Measurements from ENCODE around the gene RANBP6.
"Not testable (repeated sequence)": the region's sequence is repeated elsewhere in the genome, so short reads cannot be mapped to it uniquely, and the experiment has no call there.

RANBP6 gene

GRCh38 chr9:6015278-6016157, at the start of gene RANBP6:
Gene RANBP6 (minus strand): TSS chr9:6015624. CDS start chr9:6015607, 17 bp downstream.
- Histone ChIP-seq H3K4me1 (ENCODE audit: control insufficient read depth in 1 of 2, insufficient read depth in 2 of 2, low read length in 2 of 2) (peaks cover 13 to 20% of the 10 kb centered on the region in 2 donors), H3K36me3 (ENCODE audit: control insufficient read depth in 1 of 2, insufficient read depth in 2 of 2, low read length in 2 of 2) (peaks cover 0 to 10% of the 10 kb centered on the region in 2 donors), H3K27ac (ENCODE audit: low read depth, low read length) (peak within 1 kb of the TSS; percentile 28), H3K27me3 (ENCODE audit: control insufficient read depth in 1 of 2, insufficient read depth in 2 of 2, low read length in 2 of 2) (no peaks in the 10 kb centered on the region), H3K4me3 (ENCODE audit: low read depth in 1 of 2, low read length in 2 of 2) (peak within 1 kb of the TSS; percentile 90), H3K9ac (ENCODE audit: low read depth in 1 of 2, low read length in 2 of 2) (peak within 1 kb of the TSS; percentile 73 to 85), H3K9me3 (ENCODE audit: control insufficient read depth in 1 of 2, low read length in 2 of 2) (no peaks in the 10 kb centered on the region)

- H3K36me3 ChIP-seq (ENCODE audit: control insufficient read depth in 1 of 2, insufficient read depth in 2 of 2, low read length in 2 of 2); H3K4me3 ChIP-seq (ENCODE audit: low read depth in 1 of 2, low read length in 2 of 2); H3K9me3 ChIP-seq (ENCODE audit: control insufficient read depth in 1 of 2, low read length in 2 of 2); H3K9ac ChIP-seq (ENCODE audit: low read depth in 1 of 2, low read length in 2 of 2); H3K4me1 ChIP-seq (ENCODE audit: control insufficient read depth in 1 of 2, insufficient read depth in 2 of 2, low read length in 2 of 2); H3K27me3 ChIP-seq (ENCODE audit: control insufficient read depth in 1 of 2, insufficient read depth in 2 of 2, low read length in 2 of 2); H3K27ac ChIP-seq (ENCODE audit: low read depth, low read length): not testable (repeated sequence)
These were observed 47.7 kb upstream of the RANBP6 start for GRCh38 chr9:6063146-6063545.

DNA sequence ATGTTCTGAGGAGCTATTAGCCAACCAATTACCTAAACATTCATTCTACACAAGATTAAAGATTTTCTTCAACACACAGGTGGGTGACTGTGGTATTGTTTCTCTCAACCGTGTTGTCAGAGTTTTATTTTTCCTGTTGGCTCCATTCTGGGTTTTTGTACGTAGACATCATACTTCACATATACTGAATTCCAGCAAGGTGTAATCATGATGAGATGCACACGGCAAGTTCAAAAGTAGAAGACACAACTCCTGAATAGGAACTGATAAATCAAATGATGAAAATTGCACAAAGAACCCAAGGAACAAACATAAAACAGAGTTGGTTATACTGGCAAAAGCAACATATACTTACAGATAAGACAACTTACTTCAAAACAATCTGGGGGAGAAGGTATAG, 40.2 kb upstream of the RANBP6 start:
- Histone ChIP-seq H3K4me1 (ENCODE audit: control insufficient read depth in 1 of 2, insufficient read depth in 2 of 2, low read length in 2 of 2) (no peaks in the 10 kb centered on the region), H3K9ac (ENCODE audit: low read depth in 1 of 2, low read length in 2 of 2) (no peak overlapping the region), H3K4me3 (ENCODE audit: low read depth in 1 of 2, low read length in 2 of 2) (no peak overlapping the region), H3K36me3 (ENCODE audit: control insufficient read depth in 1 of 2, insufficient read depth in 2 of 2, low read length in 2 of 2) (no peaks in the 10 kb centered on the region), H3K9me3 (ENCODE audit: control insufficient read depth in 1 of 2, low read length in 2 of 2) (no peaks in the 10 kb centered on the region), H3K27me3 (ENCODE audit: control insufficient read depth in 1 of 2, insufficient read depth in 2 of 2, low read length in 2 of 2) (no peaks in the 10 kb centered on the region), H3K27ac (ENCODE audit: low read depth, low read length) (no peak overlapping the region)

DNA sequence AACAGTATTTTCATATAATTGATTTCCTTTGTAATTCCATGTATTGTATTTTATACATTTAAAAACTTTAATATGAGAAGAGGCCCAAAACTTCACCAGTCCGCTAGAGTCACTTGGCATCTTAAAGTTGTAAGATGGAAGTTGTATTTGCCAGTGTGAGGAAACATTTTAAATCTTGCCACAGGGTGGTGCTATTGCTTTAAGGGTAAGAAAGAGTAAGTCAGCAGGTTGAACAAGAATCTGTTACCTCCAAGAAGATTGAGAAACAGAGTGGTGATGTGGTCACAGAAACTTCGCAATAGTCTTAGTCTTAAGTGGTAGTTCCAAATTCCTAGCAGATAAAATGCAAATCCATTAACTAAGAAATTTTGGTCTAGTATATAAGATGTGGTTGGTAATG, 39.8 kb upstream of the RANBP6 start:
- Histone ChIP-seq H3K36me3 (ENCODE audit: control insufficient read depth in 1 of 2, insufficient read depth in 2 of 2, low read length in 2 of 2) (no peaks in the 10 kb centered on the region), H3K27me3 (ENCODE audit: control insufficient read depth in 1 of 2, insufficient read depth in 2 of 2, low read length in 2 of 2) (no peaks in the 10 kb centered on the region), H3K4me1 (ENCODE audit: control insufficient read depth in 1 of 2, insufficient read depth in 2 of 2, low read length in 2 of 2) (no peaks in the 10 kb centered on the region), H3K27ac (ENCODE audit: low read depth, low read length) (no peak overlapping the region), H3K4me3 (ENCODE audit: low read depth in 1 of 2, low read length in 2 of 2) (no peak overlapping the region), H3K9ac (ENCODE audit: low read depth in 1 of 2, low read length in 2 of 2) (no peak overlapping the region), H3K9me3 (ENCODE audit: control insufficient read depth in 1 of 2, low read length in 2 of 2) (no peaks in the 10 kb centered on the region)

DNA sequence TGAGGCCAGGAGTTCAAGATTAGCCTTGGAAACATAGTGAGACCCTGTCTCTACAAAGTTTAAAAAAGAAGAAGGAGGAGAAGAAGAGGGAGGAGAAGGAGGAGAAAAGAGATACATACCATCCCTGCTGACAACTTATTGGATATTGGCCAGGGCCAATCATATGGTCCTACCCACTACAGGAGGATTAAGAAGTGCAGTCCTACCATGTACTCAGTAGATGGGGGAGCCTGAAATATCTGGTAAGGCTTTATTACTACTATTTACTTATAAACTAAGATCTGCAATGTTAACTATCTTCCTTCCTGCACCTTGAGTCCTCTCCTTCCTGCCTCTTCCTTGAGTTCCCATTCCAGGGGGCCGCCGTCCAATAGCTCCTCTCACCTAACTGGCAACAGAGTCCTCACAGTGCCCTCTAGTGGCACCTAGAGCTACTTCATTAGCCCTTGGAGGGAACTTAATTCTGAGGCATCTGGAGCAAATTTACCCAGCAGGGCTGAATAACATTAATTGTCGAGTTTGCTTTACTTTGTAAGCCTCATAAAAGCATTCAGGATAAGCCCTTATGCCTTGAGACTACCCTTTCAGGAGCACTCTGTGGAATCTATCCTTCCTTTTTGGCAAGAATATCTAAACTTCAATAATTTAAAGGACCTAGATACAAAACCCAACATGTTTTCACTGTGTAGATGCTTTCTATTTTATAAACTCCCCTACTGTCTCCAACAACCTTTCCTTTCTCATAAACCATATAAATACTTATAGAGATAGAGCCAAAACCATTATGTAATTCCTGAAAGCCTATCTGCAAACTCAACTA, 39.1 kb upstream of the RANBP6 start:
- no peak overlapping the region for H3K4me3 ChIP-seq (ENCODE audit: low read depth in 1 of 2, low read length in 2 of 2)
- H3K4me1 ChIP-seq (ENCODE audit: control insufficient read depth in 1 of 2, insufficient read depth in 2 of 2, low read length in 2 of 2), result no peaks in the 10 kb centered on the region
- no peaks in the 10 kb centered on the region for H3K27me3 ChIP-seq (ENCODE audit: control insufficient read depth in 1 of 2, insufficient read depth in 2 of 2, low read length in 2 of 2)
- H3K27ac ChIP-seq (ENCODE audit: low read depth, low read length), result no peak overlapping the region
- H3K9ac ChIP-seq (ENCODE audit: low read depth in 1 of 2, low read length in 2 of 2), result no peak overlapping the region
- no peaks in the 10 kb centered on the region for H3K36me3 ChIP-seq (ENCODE audit: control insufficient read depth in 1 of 2, insufficient read depth in 2 of 2, low read length in 2 of 2)
- no peaks in the 10 kb centered on the region for H3K9me3 ChIP-seq (ENCODE audit: control insufficient read depth in 1 of 2, low read length in 2 of 2)

DNA sequence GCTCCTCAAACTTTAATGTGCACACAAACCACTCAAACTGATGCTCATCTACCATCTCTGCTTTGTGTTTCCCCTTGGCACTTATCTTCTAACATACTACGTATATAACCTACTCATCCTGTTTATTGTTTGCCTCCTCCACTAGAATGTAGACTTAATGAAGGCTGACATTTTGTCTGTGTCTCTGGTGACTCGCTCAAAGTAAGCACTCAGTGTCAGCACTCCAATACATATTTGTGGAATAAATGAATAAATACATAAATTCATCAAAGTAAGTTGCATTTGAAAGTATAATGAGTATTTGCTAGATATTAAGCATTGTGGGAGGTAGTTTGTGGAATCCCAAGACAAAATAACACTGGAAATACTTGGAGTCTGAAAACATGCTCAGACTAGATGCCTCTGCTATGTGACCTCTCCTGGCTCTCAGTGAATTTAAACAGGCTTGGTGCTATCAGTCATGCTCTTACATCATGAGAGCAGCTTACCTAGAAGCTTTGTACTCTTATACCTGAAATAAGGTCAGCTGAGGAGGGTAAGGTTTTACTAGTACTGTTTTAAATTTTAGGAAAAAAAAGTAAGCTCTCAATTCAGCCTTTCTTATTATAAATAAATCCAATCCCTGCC, 37.0 kb upstream of the RANBP6 start:
- peaks cover 0 to 4% of the 10 kb centered on the region in 2 donors for H3K4me1 ChIP-seq (ENCODE audit: control insufficient read depth in 1 of 2, insufficient read depth in 2 of 2, low read length in 2 of 2)
- H3K4me3 ChIP-seq (ENCODE audit: low read depth in 1 of 2, low read length in 2 of 2), result no peak overlapping the region
- no peaks in the 10 kb centered on the region for H3K36me3 ChIP-seq (ENCODE audit: control insufficient read depth in 1 of 2, insufficient read depth in 2 of 2, low read length in 2 of 2)
- H3K9me3 ChIP-seq (ENCODE audit: control insufficient read depth in 1 of 2, low read length in 2 of 2), result no peaks in the 10 kb centered on the region
- H3K27ac ChIP-seq (ENCODE audit: low read depth, low read length), result no peak overlapping the region
- no peak overlapping the region for H3K9ac ChIP-seq (ENCODE audit: low read depth in 1 of 2, low read length in 2 of 2)
- H3K27me3 ChIP-seq (ENCODE audit: control insufficient read depth in 1 of 2, insufficient read depth in 2 of 2, low read length in 2 of 2), result no peaks in the 10 kb centered on the region

GRCh38 chr9:6051511-6051950, 36.1 kb upstream of the RANBP6 start:
- H3K27me3 ChIP-seq (ENCODE audit: control insufficient read depth in 1 of 2, insufficient read depth in 2 of 2, low read length in 2 of 2), result no peaks in the 10 kb centered on the region
- peaks cover 0 to 4% of the 10 kb centered on the region in 2 donors for H3K4me1 ChIP-seq (ENCODE audit: control insufficient read depth in 1 of 2, insufficient read depth in 2 of 2, low read length in 2 of 2)
- H3K9me3 ChIP-seq (ENCODE audit: control insufficient read depth in 1 of 2, low read length in 2 of 2), result no peaks in the 10 kb centered on the region
- H3K27ac ChIP-seq (ENCODE audit: low read depth, low read length), result no peak overlapping the region
- no peak overlapping the region for H3K4me3 ChIP-seq (ENCODE audit: low read depth in 1 of 2, low read length in 2 of 2)
- no peak overlapping the region for H3K9ac ChIP-seq (ENCODE audit: low read depth in 1 of 2, low read length in 2 of 2)
- no peaks in the 10 kb centered on the region for H3K36me3 ChIP-seq (ENCODE audit: control insufficient read depth in 1 of 2, insufficient read depth in 2 of 2, low read length in 2 of 2)

GRCh38 chr9:6049798-6050197, 34.4 kb upstream of the RANBP6 start:
- Histone ChIP-seq H3K27ac (ENCODE audit: low read depth, low read length) (no peak overlapping the region), H3K4me1 (ENCODE audit: control insufficient read depth in 1 of 2, insufficient read depth in 2 of 2, low read length in 2 of 2) (peaks cover 0 to 4% of the 10 kb centered on the region in 2 donors), H3K27me3 (ENCODE audit: control insufficient read depth in 1 of 2, insufficient read depth in 2 of 2, low read length in 2 of 2) (no peaks in the 10 kb centered on the region), H3K36me3 (ENCODE audit: control insufficient read depth in 1 of 2, insufficient read depth in 2 of 2, low read length in 2 of 2) (no peaks in the 10 kb centered on the region), H3K9me3 (ENCODE audit: control insufficient read depth in 1 of 2, low read length in 2 of 2) (no peaks in the 10 kb centered on the region), H3K9ac (ENCODE audit: low read depth in 1 of 2, low read length in 2 of 2) (no peak overlapping the region), H3K4me3 (ENCODE audit: low read depth in 1 of 2, low read length in 2 of 2) (no peak overlapping the region)

DNA sequence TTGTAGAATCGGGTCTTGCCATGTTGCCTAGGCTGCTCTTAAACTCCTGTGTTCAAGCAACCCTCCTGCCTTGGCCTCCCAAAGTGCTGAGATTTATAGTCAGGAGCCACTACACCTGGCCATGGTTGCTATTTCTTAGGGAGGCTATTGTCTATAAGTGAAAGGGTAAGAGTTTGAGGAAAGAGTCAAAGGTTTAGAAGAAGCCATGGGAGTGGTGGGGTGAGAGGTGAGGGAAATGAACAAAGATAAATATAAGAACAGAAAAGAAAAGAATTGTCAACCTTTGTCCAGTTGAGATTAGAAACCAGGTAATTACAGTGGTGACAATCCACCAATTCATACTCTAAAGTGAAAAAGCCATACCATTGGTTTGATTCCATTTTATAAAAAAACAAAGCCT, 32.6 kb upstream of the RANBP6 start:
- no peaks in the 10 kb centered on the region for H3K9me3 ChIP-seq (ENCODE audit: control insufficient read depth in 1 of 2, low read length in 2 of 2)
- H3K4me1 ChIP-seq (ENCODE audit: control insufficient read depth in 1 of 2, insufficient read depth in 2 of 2, low read length in 2 of 2), result peaks cover 0 to 4% of the 10 kb centered on the region in 2 donors
- H3K27me3 ChIP-seq (ENCODE audit: control insufficient read depth in 1 of 2, insufficient read depth in 2 of 2, low read length in 2 of 2), result no peaks in the 10 kb centered on the region
- no peak overlapping the region for H3K27ac ChIP-seq (ENCODE audit: low read depth, low read length)
- H3K4me3 ChIP-seq (ENCODE audit: low read depth in 1 of 2, low read length in 2 of 2), result no peak overlapping the region
- no peaks in the 10 kb centered on the region for H3K36me3 ChIP-seq (ENCODE audit: control insufficient read depth in 1 of 2, insufficient read depth in 2 of 2, low read length in 2 of 2)
- H3K9ac ChIP-seq (ENCODE audit: low read depth in 1 of 2, low read length in 2 of 2), result no peak overlapping the region

- H3K36me3 ChIP-seq (ENCODE audit: control insufficient read depth in 1 of 2, insufficient read depth in 2 of 2, low read length in 2 of 2), result no peaks in the 10 kb centered on the region
- H3K4me1 ChIP-seq (ENCODE audit: control insufficient read depth in 1 of 2, insufficient read depth in 2 of 2, low read length in 2 of 2), result peaks cover 0 to 4% of the 10 kb centered on the region in 2 donors
- H3K27ac ChIP-seq (ENCODE audit: low read depth, low read length), result no peak overlapping the region
- H3K4me3 ChIP-seq (ENCODE audit: low read depth in 1 of 2, low read length in 2 of 2), result no peak overlapping the region
- H3K27me3 ChIP-seq (ENCODE audit: control insufficient read depth in 1 of 2, insufficient read depth in 2 of 2, low read length in 2 of 2), result no peaks in the 10 kb centered on the region
- H3K9me3 ChIP-seq (ENCODE audit: control insufficient read depth in 1 of 2, low read length in 2 of 2), result no peaks in the 10 kb centered on the region
- H3K9ac ChIP-seq (ENCODE audit: low read depth in 1 of 2, low read length in 2 of 2), result no peak overlapping the region
These were observed 31.6 kb upstream of the RANBP6 start for GRCh38 chr9:6047020-6047419.
